SK-N-SH treated with all-trans-retinoic acid at 6 μM for 48 hours (cell line): ENCODE data around the gene ATG2B.

Source experiments
- ATAC-seq: fragments of 200-7000 bp; cut with Tn5 transposase; 3 replicates; pipeline ENCODE4 v1.9.1; 2020; ENCODE audit warnings: mild to moderate bottlenecking, moderate library complexity
- BACH2 ChIP-seq: fragments of 250-450 bp; sonication (Bioruptor Pico); IDR thresholded peaks from 2 replicates; pipeline ENCODE4 v1.9.0; 2021; ENCODE audit warnings: mild to moderate bottlenecking, borderline replicate concordance
- CREB5 ChIP-seq: fragments of 250-450 bp; sonication (Bioruptor Pico); IDR thresholded peaks from 2 replicates; pipeline ENCODE4 v1.5.1; 2020; ENCODE audit warnings: low read depth, mild to moderate bottlenecking, moderate library complexity
- CSDC2 ChIP-seq: fragments of 250-450 bp; sonication (Bioruptor Pico); IDR thresholded peaks from 2 replicates; pipeline ENCODE4 v1.5.0; 2020; ENCODE audit warnings: mild to moderate bottlenecking, moderate library complexity
- CSRNP3 ChIP-seq: fragments of 250-450 bp; sonication (Bioruptor Pico); IDR thresholded peaks from 2 replicates; pipeline ENCODE4 v1.5.1; 2021; ENCODE audit warnings: mild to moderate bottlenecking, moderate library complexity
- ESRRG ChIP-seq: fragments of 250-450 bp; sonication (Bioruptor Pico); IDR thresholded peaks from 2 replicates; pipeline ENCODE4 v1.6.1; 2021; ENCODE audit warnings: mild to moderate bottlenecking
- GLIS3 ChIP-seq: fragments of 250-450 bp; sonication (Bioruptor Pico); IDR thresholded peaks from 2 replicates; pipeline ENCODE4 v1.5.0; 2020; ENCODE audit warnings: mild to moderate bottlenecking, moderate library complexity
- ISL1 ChIP-seq: fragments of 250-450 bp; sonication (Bioruptor Pico); IDR thresholded peaks from 2 replicates; pipeline ENCODE4 v2.1.2; 2022; ENCODE audit warnings: mild to moderate bottlenecking, moderate library complexity
- OSR1 ChIP-seq: fragments of 250-450 bp; sonication (Bioruptor Pico); IDR thresholded peaks from 2 replicates; pipeline ENCODE4 v1.8.0; 2022; ENCODE audit warnings: moderate library complexity, mild to moderate bottlenecking, inconsistent platforms
- PATZ1 ChIP-seq: fragments of 250-450 bp; sonication (Bioruptor Pico); IDR thresholded peaks from 2 replicates; pipeline ENCODE4 v1.8.0; 2020; ENCODE audit warnings: mild to moderate bottlenecking, moderate library complexity, borderline replicate concordance
- POU6F1 ChIP-seq: fragments of 250-450 bp; sonication (Bioruptor Pico); IDR thresholded peaks from 2 replicates; pipeline ENCODE4 v1.8.0; 2021; ENCODE audit warnings: low read depth, mild to moderate bottlenecking, moderate library complexity, borderline replicate concordance
- PPARA ChIP-seq: fragments of 250-450 bp; sonication (Bioruptor Pico); IDR thresholded peaks from 2 replicates; pipeline ENCODE4 v1.5.0; 2020; ENCODE audit warnings: mild to moderate bottlenecking, borderline replicate concordance
- RARB ChIP-seq: fragments of 250-450 bp; sonication (Bioruptor Pico); IDR thresholded peaks from 2 replicates; pipeline ENCODE4 v1.8.0; 2021; ENCODE audit warnings: mild to moderate bottlenecking, moderate library complexity
- SNAI2 ChIP-seq: fragments of 250-450 bp; sonication (Bioruptor Pico); IDR thresholded peaks from 2 replicates; pipeline ENCODE4 v1.5.0; 2020; ENCODE audit warnings: mild to moderate bottlenecking, moderate library complexity
- TCF4 ChIP-seq: fragments of 250-450 bp; sonication (Bioruptor Pico); IDR thresholded peaks from 2 replicates; pipeline ENCODE4 v1.8.0; 2021; ENCODE audit warnings: mild to moderate bottlenecking, moderate library complexity, borderline replicate concordance
- TOX ChIP-seq: fragments of 250-450 bp; sonication (Bioruptor Pico); IDR thresholded peaks from 2 replicates; pipeline ENCODE4 v1.8.0; 2021; ENCODE audit warnings: mild to moderate bottlenecking, moderate library complexity, borderline replicate concordance
- ZC3H10 ChIP-seq: fragments of 250-450 bp; sonication (Bioruptor Pico); IDR thresholded peaks from 2 replicates; pipeline ENCODE4 v1.5.1; 2021; ENCODE audit warnings: mild to moderate bottlenecking, moderate library complexity
- ZFP3 ChIP-seq: fragments of 250-450 bp; sonication (Bioruptor Pico); IDR thresholded peaks from 2 replicates; pipeline ENCODE4 v1.5.0; 2020; ENCODE audit warnings: mild to moderate bottlenecking, moderate library complexity
- ZFP30 ChIP-seq: fragments of 450-650 bp; formaldehyde crosslinking; IDR thresholded peaks from 2 replicates; pipeline ENCODE4 v1.5.0; 2022; ENCODE audit warnings: mild to moderate bottlenecking, moderate library complexity
- ZNF565 ChIP-seq: fragments of 450-650 bp; formaldehyde crosslinking; conservative IDR thresholded peaks from 2 replicates; pipeline ENCODE4 v1.5.0; 2020; ENCODE audit warnings: low read depth, mild to moderate bottlenecking, moderate library complexity
- ZNF70 ChIP-seq: fragments of 450-650 bp; formaldehyde crosslinking; IDR thresholded peaks from 2 replicates; pipeline ENCODE4 v1.5.0; 2020; ENCODE audit warnings: mild to moderate bottlenecking, moderate library complexity
- ZNF8 ChIP-seq: fragments of 450-650 bp; formaldehyde crosslinking; IDR thresholded peaks from 2 replicates; pipeline ENCODE4 v1.5.0; 2020; ENCODE audit warnings: mild to moderate bottlenecking, moderate library complexity

Gene ATG2B

GRCh38 chr14:96320605-96321004, 42.5 kb downstream of the ATG2B start (continued):
- TF ChIP-seq SNAI2 (CRISPR knock-in tag) (no peak), ZNF565 (CRISPR knock-in tag) (no peak)

- no peak for TF ChIP-seq PPARA (CRISPR knock-in tag)
- TF ChIP-seq ZFP30 (CRISPR knock-in tag) = no peak
- no peak for TF ChIP-seq TOX (CRISPR knock-in tag)
- no peak for TF ChIP-seq TCF4 (CRISPR knock-in tag)
- TF ChIP-seq ZC3H10 (CRISPR knock-in tag) = no peak
- no peak for TF ChIP-seq BACH2 (CRISPR knock-in tag)
- no peak for TF ChIP-seq GLIS3
- no peak for TF ChIP-seq CSDC2 (CRISPR knock-in tag)
- TF ChIP-seq ESRRG (CRISPR knock-in tag) = no peak
- no peak for TF ChIP-seq ZNF70 (CRISPR knock-in tag)
- TF ChIP-seq OSR1 (CRISPR knock-in tag) = no peak
- no peak for TF ChIP-seq ISL1 (CRISPR knock-in tag)
- no peak for TF ChIP-seq POU6F1
- TF ChIP-seq RARB (CRISPR knock-in tag) = no peak
- no peak for TF ChIP-seq ZNF8 (CRISPR knock-in tag)
- TF ChIP-seq ZFP3 (CRISPR knock-in tag) = no peak
- TF ChIP-seq CSRNP3 (CRISPR knock-in tag) = no peak
- no peak for ATAC-seq
These were observed 44.3 kb downstream of the ATG2B start for GRCh38 chr14:96318836-96319235.

DNA sequence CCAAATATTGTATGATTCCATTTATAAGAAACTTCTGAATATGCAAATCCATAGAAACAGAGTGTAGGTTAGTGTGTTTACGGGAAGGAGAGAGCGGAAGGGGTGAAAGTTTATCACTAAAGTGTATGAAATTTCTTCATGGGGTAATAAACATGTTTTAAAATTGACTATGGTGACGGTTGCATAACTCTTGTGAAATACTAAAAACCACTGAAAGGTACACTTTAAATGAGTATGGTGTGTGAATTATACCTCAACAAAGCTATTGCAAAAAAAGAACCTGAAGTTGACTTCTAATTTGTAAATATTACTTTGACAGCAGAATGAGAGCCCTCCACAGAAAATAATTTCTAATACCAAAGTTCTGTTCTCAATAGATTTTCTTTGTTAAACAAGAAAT, 47.1 kb downstream of the ATG2B start:
- no peak for ATAC-seq

More for the DNA sequence above, 47.1 kb downstream of the ATG2B start:
- TF ChIP-seq ZFP3 (CRISPR knock-in tag) (no peak), RARB (CRISPR knock-in tag) (no peak), CREB5 (no peak), ZC3H10 (CRISPR knock-in tag) (no peak), TCF4 (CRISPR knock-in tag) (no peak), PATZ1 (CRISPR knock-in tag) (no peak), TOX (CRISPR knock-in tag) (no peak), ZFP30 (CRISPR knock-in tag) (no peak), POU6F1 (no peak), OSR1 (CRISPR knock-in tag) (no peak), ISL1 (CRISPR knock-in tag) (no peak), PPARA (CRISPR knock-in tag) (no peak)
